Ectodermal cell (in vitro differentiated cells): ENCODE data around the gene ANKRD10.

Source experiments
- H3K27ac ChIP-seq: 2 replicates; pipeline ENCODE4 v1.7.0; 2013; ENCODE audit warnings: mild to moderate bottlenecking, low read depth, low read length; ENCODE audit not compliant: insufficient read depth, poor library complexity, severe bottlenecking
- H3K27me3 ChIP-seq: 2 replicates; pipeline ENCODE4 v1.7.0; 2013; ENCODE audit warnings: mild to moderate bottlenecking, low read length; ENCODE audit not compliant: insufficient read depth, control insufficient read depth, poor library complexity, severe bottlenecking
- H3K36me3 ChIP-seq: one replicate; pipeline ENCODE4 v1.7.0; 2013; ENCODE audit warnings: low read length; ENCODE audit not compliant: control insufficient read depth, insufficient read depth
- H3K4me1 ChIP-seq: one replicate; pipeline ENCODE4 v1.7.0; 2013; ENCODE audit warnings: low read length; ENCODE audit not compliant: control insufficient read depth, insufficient read depth
- H3K4me3 ChIP-seq: 2 replicates; pipeline ENCODE4 v1.7.0; 2013; ENCODE audit warnings: low read depth, low read length, control low read depth; ENCODE audit not compliant: insufficient read depth
- H3K9me3 ChIP-seq: 2 replicates; pipeline ENCODE4 v1.7.0; 2013; ENCODE audit warnings: mild to moderate bottlenecking, low read length, moderate library complexity; ENCODE audit not compliant: control insufficient read depth
- WGBS, 2 experiments: methylation state at CpG; one replicate each; pipeline ENCODE4 v1.1.7; 2013; ENCODE audit warnings: missing lambda C conversion rate in 2 of 2; 5-methylcytosine and 5-hydroxymethylcytosine counted together

Gene ANKRD10

DNA sequence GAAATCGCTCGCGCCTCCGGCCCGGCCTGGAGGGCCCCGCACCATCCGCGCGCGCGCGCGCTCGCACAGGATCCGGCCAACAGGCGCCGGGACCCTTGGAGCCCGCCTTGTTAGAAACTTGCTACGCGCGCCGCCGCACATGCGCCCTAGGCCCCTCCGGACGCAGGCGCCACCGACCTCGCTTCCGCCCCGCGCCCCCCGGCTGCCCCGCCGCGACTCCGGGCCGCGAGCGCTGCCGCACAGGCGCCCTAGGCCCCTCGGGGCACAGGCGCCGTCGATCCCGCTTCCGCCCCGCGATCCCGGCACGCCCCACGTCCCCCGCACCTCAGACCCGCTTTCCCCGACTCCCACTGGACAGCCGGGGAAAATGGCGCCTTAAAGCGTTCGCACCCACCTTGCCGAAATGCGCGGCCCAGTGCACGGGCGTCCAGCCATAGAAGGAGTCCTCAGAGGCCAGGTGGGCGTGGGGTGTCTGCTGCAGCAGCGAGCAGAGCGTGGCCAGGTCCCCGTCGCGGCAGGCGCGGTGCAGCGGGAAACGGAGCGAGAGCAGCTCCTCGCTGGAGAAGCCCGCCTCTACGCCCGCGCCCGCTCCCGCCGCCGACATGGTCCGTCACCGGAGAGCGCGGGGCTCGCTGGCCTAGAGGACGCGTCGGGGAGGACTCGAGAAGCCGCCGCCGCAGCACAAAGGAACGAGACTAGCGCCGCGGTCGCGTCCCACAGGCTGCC, 375 bp downstream of the ANKRD10 start:
- H3K27ac ChIP-seq = peak overlapping the region; percentile 99
- WGBS, 2 experiments = 0% methylated on average over 103 of the region's 103 CpGs
- H3K36me3 ChIP-seq = peaks cover 8% of the 10 kb centered on the region
- H3K9me3 ChIP-seq = no peaks in the 10 kb centered on the region
- no peaks in the 10 kb centered on the region for H3K27me3 ChIP-seq
- peaks cover 10% of the 10 kb centered on the region for H3K4me1 ChIP-seq
- peak overlapping the region; percentile 98 for H3K4me3 ChIP-seq

GRCh38 chr13:110914081-110914330, 863 bp downstream of the ANKRD10 start:
- Histone ChIP-seq H3K9me3 (no peaks in the 10 kb centered on the region), H3K4me3 (peak overlapping the region; percentile 98), H3K27ac (peak overlapping the region; percentile 99), H3K36me3 (peaks cover 12% of the 10 kb centered on the region), H3K27me3 (no peaks in the 10 kb centered on the region), H3K4me1 (peaks cover 12% of the 10 kb centered on the region)
- 0% methylated on average over 27 of the region's 27 CpGs for WGBS, 2 experiments

DNA sequence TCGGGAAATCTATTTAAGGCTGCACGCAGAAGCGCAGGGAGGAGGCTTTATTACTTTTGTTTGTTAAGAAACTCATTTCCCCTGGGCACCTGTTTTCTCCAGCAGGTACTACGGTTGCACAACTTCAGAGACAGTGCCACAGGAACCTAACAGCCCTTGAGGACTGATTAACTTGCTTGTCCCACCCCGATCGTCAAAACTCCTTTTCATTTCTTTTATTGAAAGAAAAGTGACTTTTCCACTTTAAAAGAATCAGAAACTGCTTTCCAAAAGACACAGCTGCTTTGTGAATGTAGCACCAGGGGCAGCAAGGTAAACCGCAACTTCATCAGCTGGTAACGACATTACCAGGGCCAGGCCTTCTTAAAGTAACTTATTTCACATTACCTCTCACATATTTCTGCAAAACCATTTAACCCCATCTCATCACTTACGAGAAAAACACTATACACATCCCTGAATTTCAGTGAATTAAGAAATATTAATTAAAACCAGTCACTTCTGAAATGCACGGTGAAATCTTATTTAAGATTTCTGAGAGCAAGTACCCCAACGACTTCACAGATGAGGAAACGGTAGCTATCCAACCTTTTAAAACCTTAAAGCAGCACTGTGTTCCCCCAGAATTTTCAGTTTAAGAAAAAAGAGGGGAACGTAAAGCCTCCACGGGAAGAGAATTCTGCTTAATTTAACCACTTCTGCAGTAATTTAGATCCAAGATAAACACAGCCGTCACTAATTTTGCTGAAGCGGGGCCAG, 1.4 kb downstream of the ANKRD10 start:
- peaks cover 17% of the 10 kb centered on the region for H3K4me1 ChIP-seq
- H3K27me3 ChIP-seq = no peaks in the 10 kb centered on the region
- no peaks in the 10 kb centered on the region for H3K9me3 ChIP-seq
- 1 to 2% methylated on average over 16 of the region's 16 CpGs for WGBS, 2 experiments
- H3K36me3 ChIP-seq = peaks cover 13% of the 10 kb centered on the region
- H3K4me3 ChIP-seq = peak overlapping the region; percentile 98
- H3K27ac ChIP-seq = no peak overlapping the region

- H3K4me3 ChIP-seq = peak overlapping the region; percentile 98
- WGBS, 2 experiments = 24 to 25% methylated on average over 9 of the region's 10 CpGs
- H3K27me3 ChIP-seq = no peaks in the 10 kb centered on the region
- peaks cover 26% of the 10 kb centered on the region for H3K4me1 ChIP-seq
- no peak overlapping the region for H3K27ac ChIP-seq
- peaks cover 13% of the 10 kb centered on the region for H3K36me3 ChIP-seq
- no peaks in the 10 kb centered on the region for H3K9me3 ChIP-seq
These were observed 2.2 kb downstream of the ANKRD10 start for GRCh38 chr13:110912651-110913051.

DNA sequence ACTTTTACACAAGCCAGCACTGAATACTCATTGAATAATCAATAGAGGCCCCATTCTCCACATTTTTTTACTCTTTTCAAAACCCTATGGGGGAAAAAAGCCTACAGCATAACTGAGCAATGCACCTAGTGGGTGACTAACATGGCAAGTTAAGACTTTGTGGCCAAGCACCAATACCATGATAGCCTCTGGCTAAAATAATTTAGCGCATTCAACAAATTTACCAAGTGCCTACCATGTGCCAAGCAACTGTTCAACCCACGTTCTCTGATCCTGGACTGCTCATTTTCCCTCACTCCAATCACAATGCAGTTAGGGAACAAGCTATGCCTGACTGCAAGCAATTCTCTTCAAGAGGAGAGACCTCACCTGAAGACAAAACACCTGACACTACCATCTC, 3.0 kb downstream of the ANKRD10 start:
- peak overlapping the region; percentile 98 for H3K4me3 ChIP-seq
- peaks cover 26% of the 10 kb centered on the region for H3K4me1 ChIP-seq
- H3K27me3 ChIP-seq = no peaks in the 10 kb centered on the region
- 84% methylated on average over 2 of the region's 2 CpGs for WGBS, 2 experiments
- no peak overlapping the region for H3K27ac ChIP-seq
- peaks cover 13% of the 10 kb centered on the region for H3K36me3 ChIP-seq
- no peaks in the 10 kb centered on the region for H3K9me3 ChIP-seq

GRCh38 chr13:110910013-110910890, 4.6 kb downstream of the ANKRD10 start:
- 86 to 93% methylated on average over 12 to 14 of the region's 14 CpGs for WGBS, 2 experiments
- H3K36me3 ChIP-seq = peaks cover 13% of the 10 kb centered on the region

GRCh38 chr13:110907951-110908898, 6.6 kb downstream of the ANKRD10 start:
- Histone ChIP-seq H3K9me3 (no peaks in the 10 kb centered on the region), H3K4me1 (peaks cover 26% of the 10 kb centered on the region), H3K36me3 (peaks cover 18% of the 10 kb centered on the region), H3K27me3 (no peaks in the 10 kb centered on the region), H3K27ac (no peak overlapping the region), H3K4me3 (no peak overlapping the region)
- WGBS, 2 experiments = 66 to 71% methylated on average over 9 of the region's 9 CpGs

More at GRCh38 chr13:110910013-110910890, 4.6 kb downstream of the ANKRD10 start:
- Histone ChIP-seq H3K4me3 (no peak overlapping the region), H3K4me1 (peaks cover 26% of the 10 kb centered on the region), H3K9me3 (no peaks in the 10 kb centered on the region), H3K27me3 (no peaks in the 10 kb centered on the region), H3K27ac (no peak overlapping the region)

GRCh38 chr13:110907301-110907700, 7.6 kb downstream of the ANKRD10 start:
- Histone ChIP-seq H3K9me3 (no peaks in the 10 kb centered on the region), H3K4me1 (peaks cover 21% of the 10 kb centered on the region), H3K36me3 (peaks cover 18% of the 10 kb centered on the region), H3K27ac (no peak overlapping the region), H3K27me3 (no peaks in the 10 kb centered on the region), H3K4me3 (no peak overlapping the region)
- WGBS, 2 experiments = 90 to 92% methylated on average over 2 to 3 of the region's 4 CpGs

GRCh38 chr13:110904748-110905147, 10.1 kb downstream of the ANKRD10 start:
- Histone ChIP-seq H3K36me3 (peaks cover 10% of the 10 kb centered on the region), H3K4me1 (peaks cover 15% of the 10 kb centered on the region), H3K9me3 (no peaks in the 10 kb centered on the region), H3K27ac (no peak overlapping the region), H3K4me3 (no peak overlapping the region), H3K27me3 (no peaks in the 10 kb centered on the region)
- WGBS, 2 experiments = 85 to 96% methylated on average over 3 to 6 of the region's 7 CpGs
